Neural cell (in vitro differentiated cells): ENCODE data around the gene CILP2.

Experiments
- EP300 ChIP-seq: fragments of 450-650 bp; conservative IDR thresholded peaks from 2 replicates; pipeline ENCODE4 v1.6.1; 2014; ENCODE audit warnings: antibody characterized with exemption, mild to moderate bottlenecking, moderate library complexity; ENCODE audit not compliant: poor library complexity, severe bottlenecking
- EZH2 ChIP-seq: fragments of 200-600, 300-800 bp; shearing (Covaris generic), sonication (generic); IDR thresholded peaks from 2 replicates; pipeline ENCODE4 v1.6.1; 2014; ENCODE audit warnings: antibody characterized with exemption, low read length, borderline replicate concordance, mild to moderate bottlenecking; ENCODE audit not compliant: insufficient read depth, poor library complexity, severe bottlenecking
- POLR2AphosphoS5 ChIP-seq: IDR thresholded peaks from 2 replicates; pipeline ENCODE4 v1.6.1; 2012

- TF ChIP-seq EZH2 (no peak), EP300 (no peak), POLR2AphosphoS5 (no peak)
These were observed 6.3 kb downstream of the CILP2 start for GRCh38 chr19:19544257-19544953.
